Thyroid gland (tissue), 4 donors: Measurements from ENCODE around the gene FCHSD2.
"Not testable (repeated sequence)": the region's sequence is repeated elsewhere in the genome, so short reads cannot be mapped to it uniquely, and the experiment has no call there.

Source experiments
- CTCF ChIP-seq, 6 experiments: fragments of 200-600 bp in 3 of 6; fragments of 450-650 bp in 3 of 6; sonication (generic) in 3 of 6; IDR thresholded peaks; one replicate each; pipeline ENCODE4 v1.5.1; 2016 to 2019; ENCODE audit warnings: antibody characterized with exemption in 6 of 6, mild to moderate bottlenecking in 2 of 6, inconsistent platforms in 1 of 6, moderate library complexity in 1 of 6
- POLR2A ChIP-seq, 2 donors: fragments of 450-650 bp; IDR thresholded peaks; one replicate each; pipeline ENCODE4 v1.6.1; 2017; ENCODE audit warnings: antibody characterized with exemption in 2 of 2, mild to moderate bottlenecking in 2 of 2, moderate library complexity in 1 of 2

GRCh38 chr11:73136722-73137121 is 5.4 kb downstream of the FCHSD2 start:
- TF ChIP-seq CTCF, POLR2A (IDR thresholded peaks at IDR 0.05): not testable (repeated sequence)
